Pancreas (tissue), 10 donors: ENCODE measurements around the gene GOPC. TPM values are rescaled to one million over a fixed set of nuclear protein-coding genes. Genes with fewer than 3 reads are reported as not detected.
A peak's percentile ranks its signal among the peaks of the same experiment; 100 is the strongest.

Source experiments
- ATAC-seq, 4 donors: fragments of 200-7000 bp; cut with Tn5 transposase; one replicate each; pipeline versions ENCODE4 v1.8.0 to v1.9.1; 2020; ENCODE audit warnings: mild to moderate bottlenecking in 4 of 4, moderate library complexity in 4 of 4
- DNase-seq, 6 donors: peaks; one replicate each; pipeline ENCODE4 v3.0.0-alpha.2; 2020
- FAIRE-seq: peaks from 2 replicates; lab custom pipeline; 2012; peaks lifted over from hg19 to GRCh38; lab: Jason Lieb, UNC
- H3K27ac ChIP-seq, 4 donors: fragments of 200-600 bp; sonication (generic); 1 replicate in 3 of 4; 2 replicates in 1 of 4; pipeline versions ENCODE4 v1.5.0 to v1.8.0; 2020
- H3K27me3 ChIP-seq, 4 donors: fragments of 200-600 bp; one replicate each; pipeline ENCODE4 v1.8.0; 2021
- H3K36me3 ChIP-seq, 3 donors: fragments of 200-600 bp; sonication (generic) in 1 of 3; one replicate each; pipeline versions ENCODE4 v1.5.0 to v1.8.0; 2020 to 2021
- H3K4me1 ChIP-seq, 3 donors: fragments of 200-600 bp; one replicate each; pipeline ENCODE4 v1.8.0; 2021
- H3K4me3 ChIP-seq, 4 donors: fragments of 200-600 bp; sonication (generic) in 2 of 4; one replicate each; pipeline versions ENCODE4 v1.5.0 to v1.8.0; 2020 to 2021
- H3K9me3 ChIP-seq, 4 donors: fragments of 200-600 bp; one replicate each; pipeline ENCODE4 v1.8.0; 2021
- WGBS, 2 donors: extraction: QIAGEN DNeasy Blood & Tissue Kit; methylation state at CpG; one replicate each; pipeline ENCODE4 v1.1.7; 2013; 5-methylcytosine and 5-hydroxymethylcytosine counted together
- intact Hi-C, 3 donors: fragments of 100-400 bp; cut with DNase I; formaldehyde crosslinking; loops; one replicate each; pipeline versions ENCODE4 v1.11.1 to v1.14.2; 2022
- polyA plus RNA-seq, 2 donors: library from polyadenylated mRNA; stranded (reverse); fragments of 200-250 nt; gene quantifications; one replicate each; pipeline ENCODE4 v1.2.3, GENCODE V29; 2013
- total RNA-seq, 6 donors: library from RNA; stranded (reverse); fragmentation: NEBNext Ultra II Directional in 4 of 6; extraction: Animal tissue kit (Norgen Biotek cat#: 25700) in 4 of 6; gene quantifications; one replicate each; pipeline versions ENCODE4 v1.2.1 to v1.2.4, GENCODE V29; 2021 to 2023
- TF ChIP-seq, protein P1 (sequence below), 4 donors: fragments of 200-600 bp; sonication (generic) in 3 of 4; IDR thresholded peaks; one replicate each; pipeline versions ENCODE4 v1.5.0 to v1.8.0; 2021; ENCODE audit warnings: antibody characterized with exemption in 4 of 4
- donor health status: healthy with polysubstance abuse.
- donor health status: DM: no; HTN: no; CAD: no; lungs with moderate emphysema.
- donor health status: DM: no; HTN: no; CAD: no.
- donor health status: control.
- donor health status: control.
- donor health status: Bipolar disorder and iron deficiency.
- donor health status: DM: yes; HTN: yes; CAD: no.
- donor health status: DM: no; HTN: no; CAD: no.
- donor health status: DM: no; HTN: no; CAD: no.
- donor health status: DM: yes; HTN: yes; CAD: no.

Gene GOPC
- total and polyA plus RNA-seq, 8 donors: 5.1 to 13.9 (median 8.9) TPM

DNA sequence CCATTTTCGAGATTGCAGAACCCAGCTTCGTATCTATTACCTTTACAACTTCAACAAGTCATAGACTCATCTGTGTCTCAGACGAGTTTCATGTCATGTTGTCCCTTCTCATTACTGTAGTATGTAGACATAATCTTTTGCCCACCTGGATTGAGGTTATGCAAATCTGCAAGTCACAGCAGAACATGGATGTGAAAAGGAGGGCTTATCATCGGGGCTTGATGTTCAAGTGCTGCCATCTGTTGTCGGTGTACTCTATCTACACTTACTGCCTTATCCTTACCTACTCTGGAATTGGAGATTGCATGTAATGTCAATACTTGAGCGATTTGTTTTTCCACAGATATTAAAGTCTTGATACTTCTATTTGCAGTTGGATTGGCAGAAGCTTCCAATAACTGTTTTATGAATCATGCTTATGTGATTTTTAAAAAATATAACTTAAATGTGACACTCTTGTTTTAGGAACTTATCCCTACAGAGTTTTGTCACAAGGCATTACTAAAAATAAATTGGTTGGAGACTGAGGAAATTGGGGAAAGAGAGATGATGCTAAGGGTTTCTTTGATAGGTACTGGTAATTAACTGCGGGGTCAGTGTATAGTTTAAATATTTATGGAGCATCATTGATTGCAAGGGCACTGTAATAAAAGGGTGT, 3.0 kb upstream of the GOPC start:
- ATAC-seq (peak in 3 of 4 donors; percentile 24 to 34 (median 33)), FAIRE-seq (no peak), DNase-seq (peak in 3 of 6 donors; percentile 24 to 52 (median 36))
- intact Hi-C loops: loop anchor here in 1 of 3 donors (5.0 kb wide), 1 partner anchor 258 kb away; no protein-coding TSS in a partner anchor
- Histone ChIP-seq H3K4me1 (peaks cover 0 to 8% (median 6%) of the 10 kb centered on the region in 3 donors), H3K4me3 (no peak overlapping the region), H3K9me3 (no peaks in the 10 kb centered on the region), H3K27ac (no peak overlapping the region), H3K27me3 (no peaks in the 10 kb centered on the region), H3K36me3 (no peaks in the 10 kb centered on the region)
- WGBS, 2 donors: 25 to 29% methylated on average over 7 of the region's 7 CpGs
- TF ChIP-seq, protein P1, sequence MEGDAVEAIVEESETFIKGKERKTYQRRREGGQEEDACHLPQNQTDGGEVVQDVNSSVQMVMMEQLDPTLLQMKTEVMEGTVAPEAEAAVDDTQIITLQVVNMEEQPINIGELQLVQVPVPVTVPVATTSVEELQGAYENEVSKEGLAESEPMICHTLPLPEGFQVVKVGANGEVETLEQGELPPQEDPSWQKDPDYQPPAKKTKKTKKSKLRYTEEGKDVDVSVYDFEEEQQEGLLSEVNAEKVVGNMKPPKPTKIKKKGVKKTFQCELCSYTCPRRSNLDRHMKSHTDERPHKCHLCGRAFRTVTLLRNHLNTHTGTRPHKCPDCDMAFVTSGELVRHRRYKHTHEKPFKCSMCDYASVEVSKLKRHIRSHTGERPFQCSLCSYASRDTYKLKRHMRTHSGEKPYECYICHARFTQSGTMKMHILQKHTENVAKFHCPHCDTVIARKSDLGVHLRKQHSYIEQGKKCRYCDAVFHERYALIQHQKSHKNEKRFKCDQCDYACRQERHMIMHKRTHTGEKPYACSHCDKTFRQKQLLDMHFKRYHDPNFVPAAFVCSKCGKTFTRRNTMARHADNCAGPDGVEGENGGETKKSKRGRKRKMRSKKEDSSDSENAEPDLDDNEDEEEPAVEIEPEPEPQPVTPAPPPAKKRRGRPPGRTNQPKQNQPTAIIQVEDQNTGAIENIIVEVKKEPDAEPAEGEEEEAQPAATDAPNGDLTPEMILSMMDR (IDR thresholded peaks at IDR 0.05): peak; percentile 20 to 49 (median 39)

DNA sequence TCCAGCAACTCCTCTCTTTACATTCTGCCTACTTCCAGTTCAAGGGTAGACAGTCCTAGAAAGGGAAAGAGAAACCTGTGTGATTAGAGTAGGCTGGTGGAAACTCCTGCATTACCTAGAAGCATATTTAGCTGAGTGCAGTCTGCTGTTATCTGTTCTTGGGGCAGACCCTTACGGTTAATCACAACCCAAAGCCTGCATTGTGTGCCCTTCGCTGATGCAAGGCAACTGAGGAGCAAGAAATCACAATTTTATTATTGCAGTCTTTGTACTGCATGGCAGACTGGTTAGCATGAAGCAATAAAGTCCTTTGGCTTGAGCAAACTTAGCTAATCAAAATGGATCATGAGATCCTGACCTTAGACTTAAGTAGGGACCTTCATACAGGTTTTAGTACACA, 1.5 kb upstream of the GOPC start:
- TF ChIP-seq, protein P1 (IDR thresholded peaks at IDR 0.05): no peak
- DNase-seq: no peak
- Histone ChIP-seq H3K27ac (no peak overlapping the region), H3K4me1 (peaks cover 0 to 17% (median 13%) of the 10 kb centered on the region in 3 donors), H3K9me3 (no peaks in the 10 kb centered on the region), H3K36me3 (no peaks in the 10 kb centered on the region), H3K27me3 (no peaks in the 10 kb centered on the region), H3K4me3 (no peak overlapping the region)
- ATAC-seq: no peak
- FAIRE-seq: no peak
- WGBS, 2 donors: 88 to 95% methylated on average over 2 of the region's 2 CpGs
- intact Hi-C loops: no loop called here

DNA sequence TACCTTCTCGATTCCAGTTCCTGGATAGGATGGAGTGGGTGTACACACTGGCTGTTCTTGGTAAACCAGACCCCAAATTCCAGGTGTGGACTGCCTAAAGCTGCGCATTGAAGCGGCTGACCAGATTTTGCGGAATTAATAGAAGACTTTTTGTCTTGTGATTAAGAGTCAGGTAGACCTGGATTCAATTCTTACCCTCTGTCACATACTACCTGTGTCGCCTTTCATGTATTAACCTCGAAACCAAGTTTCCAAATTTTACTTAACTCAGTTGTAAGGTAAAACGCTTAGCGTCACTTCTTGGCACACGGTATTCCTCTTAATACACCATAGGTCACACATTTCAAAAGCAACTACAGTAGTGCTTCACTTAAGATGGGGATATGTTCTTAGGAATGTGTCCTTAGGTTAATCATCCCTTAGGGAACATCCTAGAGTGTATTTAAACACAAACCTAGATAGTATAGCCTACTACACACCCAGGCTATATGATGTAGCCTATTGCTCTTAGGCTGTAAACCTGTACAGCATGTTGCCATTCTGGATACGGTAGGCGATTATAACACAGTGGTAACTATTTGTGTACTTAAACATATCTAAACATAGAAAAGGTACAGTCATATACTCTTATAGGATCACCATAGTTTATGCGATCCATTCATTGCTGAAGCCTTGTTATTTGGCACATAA, 733 bp upstream of the GOPC start:
- no peak for FAIRE-seq
- ATAC-seq: no peak
- no peaks in the 10 kb centered on the region for H3K36me3 ChIP-seq
- no peak for DNase-seq
- H3K27ac ChIP-seq: peak overlapping the region; percentile 68 to 89 (median 83)
- H3K27me3 ChIP-seq: no peaks in the 10 kb centered on the region
- 44 to 50% methylated on average over 12 of the region's 12 CpGs for WGBS, 2 donors
- intact Hi-C loops: no loop called here
- H3K4me3 ChIP-seq: peak overlapping the region; percentile 76 to 96 (median 86)
- H3K4me1 ChIP-seq: peaks cover 0 to 17% (median 13%) of the 10 kb centered on the region in 3 donors
- no peaks in the 10 kb centered on the region for H3K9me3 ChIP-seq
- TF ChIP-seq, protein P1 (IDR thresholded peaks at IDR 0.05): no peak

DNA sequence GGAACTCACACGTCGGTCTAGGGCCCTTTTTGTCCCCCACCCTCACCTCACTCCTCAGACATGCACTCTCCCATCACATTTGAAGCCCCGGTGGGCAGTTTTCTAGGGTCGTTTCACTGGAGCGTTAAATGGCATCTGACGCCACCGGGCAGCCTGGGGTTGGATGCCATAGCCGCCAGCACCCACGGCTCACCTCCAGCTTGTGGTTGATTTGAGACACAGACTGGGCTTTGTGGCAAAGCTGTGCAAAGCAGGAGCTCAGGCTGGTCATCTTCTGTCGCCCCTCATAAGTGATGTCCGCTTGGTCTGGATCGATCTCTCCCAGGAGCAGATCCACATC, 530 bp downstream of the GOPC start:
- TF ChIP-seq, protein P1 (IDR thresholded peaks at IDR 0.05): no peak
- peak; percentile 8 to 13 (median 10) for ATAC-seq
- peak in 2 of 6 donors; percentile 2 to 47 for DNase-seq
- intact Hi-C loops: no loop called here
- WGBS, 2 donors: 0 to 1% methylated on average over 12 of the region's 12 CpGs
- H3K4me3 ChIP-seq: peak overlapping the region; percentile 76 to 96 (median 86)
- no peaks in the 10 kb centered on the region for H3K36me3 ChIP-seq
- no peaks in the 10 kb centered on the region for H3K27me3 ChIP-seq
- H3K27ac ChIP-seq: peak overlapping the region; percentile 68 to 89 (median 83)
- no peaks in the 10 kb centered on the region for H3K9me3 ChIP-seq
- FAIRE-seq: no peak
- H3K4me1 ChIP-seq: peaks cover 0 to 17% (median 13%) of the 10 kb centered on the region in 3 donors
